HG02885 (cell line): Measurements from ENCODE around the gene DPP3.
"Not testable (repeated sequence)": the region's sequence is repeated elsewhere in the genome, so short reads cannot be mapped to it uniquely, and the experiment has no call there.

Source experiments
- ATAC-seq: cut with Tn5 transposase; IDR thresholded peaks from one replicate; pipeline ENCODE4 v1.9.1; 2021; ENCODE audit warnings: mild to moderate bottlenecking; ENCODE audit not compliant: unreplicated experiment, poor library complexity

DPP3 gene

GRCh38 chr11:66480117-66480938 lies at the start of gene DPP3:
DPP3 (plus strand) TSS chr11:66480434; CDS start chr11:66482201, 1,767 bp downstream.
- ATAC-seq: peak; percentile 89

- ATAC-seq: not testable (repeated sequence)
Observed at GRCh38 chr11:66431287-66431686, 48.9 kb upstream of the DPP3 start.

GRCh38 chr11:66431871-66432329 lies 48.3 kb upstream of the DPP3 start:
- not testable (repeated sequence) for ATAC-seq

- ATAC-seq: no peak
Observed at GRCh38 chr11:66432597-66432996, 47.6 kb upstream of the DPP3 start.

GRCh38 chr11:66437979-66438503 lies 42.2 kb upstream of the DPP3 start:
- no peak for ATAC-seq

GRCh38 chr11:66438504-66439466 lies 41.4 kb upstream of the DPP3 start, which contains the start of gene MRPL11:
MRPL11 (minus strand) TSS chr11:66438848; CDS start chr11:66438754, 94 bp downstream.
- ATAC-seq: peak; percentile 96

GRCh38 chr11:66440101-66440939 lies 39.9 kb upstream of the DPP3 start:
- not testable (repeated sequence) for ATAC-seq

GRCh38 chr11:66440940-66441282 lies 39.3 kb upstream of the DPP3 start:
- not testable (repeated sequence) for ATAC-seq

- no peak for ATAC-seq
Observed at GRCh38 chr11:66443602-66444001, 36.6 kb upstream of the DPP3 start.

GRCh38 chr11:66447012-66447411 lies 33.2 kb upstream of the DPP3 start:
- ATAC-seq: no peak

GRCh38 chr11:66448523-66448922 lies 31.7 kb upstream of the DPP3 start:
- ATAC-seq: no peak

GRCh38 chr11:66450560-66450959 lies 29.7 kb upstream of the DPP3 start:
- ATAC-seq: no peak

GRCh38 chr11:66451663-66452062 lies 28.6 kb upstream of the DPP3 start:
- no peak for ATAC-seq

GRCh38 chr11:66454247-66454646 lies 26.0 kb upstream of the DPP3 start:
- no peak for ATAC-seq

GRCh38 chr11:66454828-66455227 lies 25.4 kb upstream of the DPP3 start:
- ATAC-seq: no peak

- ATAC-seq: no peak
Observed at GRCh38 chr11:66457826-66458225, 22.4 kb upstream of the DPP3 start.

- ATAC-seq: no peak
Observed at GRCh38 chr11:66459138-66459778, 21.0 kb upstream of the DPP3 start.

- ATAC-seq: no peak
Observed at GRCh38 chr11:66462010-66462409, 18.2 kb upstream of the DPP3 start.

- no peak for ATAC-seq
Observed at GRCh38 chr11:66462911-66463310, 17.3 kb upstream of the DPP3 start.
